ENCODE data around the gene DPP3. TPM values are rescaled to one million over a fixed set of nuclear protein-coding genes. Genes with fewer than 3 reads are reported as not detected.

DPP3 gene
- total RNA-seq, 2 experiments from 2014 or later, result 47.2 to 53.4 TPM

GRCh38 chr11:66467756-66468155, 12.5 kb upstream of the DPP3 start:
- H3K9me2 ChIP-seq (ENCODE audit: insufficient read depth, low read length), result no peaks in the 10 kb centered on the region
- DNase-seq (ENCODE audit: low spot score), result no peak
- no peak for TF ChIP-seq EZH2phosphoT487 (IDR thresholded peaks at IDR 0.05; ENCODE audit: borderline replicate concordance, low read depth, low read length)
- TF ChIP-seq CTCF (conservative IDR thresholded peaks at IDR 0.05; ENCODE audit: low read length), result no peak
- H3K9me3 ChIP-seq (ENCODE audit: low read length), result peaks cover 6% of the 10 kb centered on the region
- intact Hi-C loops (cut with micrococcal nuclease; ENCODE audit: unreplicated experiment), result no loop called here
- peaks cover 1% of the 10 kb centered on the region; the same call in 1 of the 2 replicates for H3K36me3 ChIP-seq (ENCODE audit: insufficient read depth, low read length)
- no peaks in the 10 kb centered on the region for H4K20me1 ChIP-seq (ENCODE audit: insufficient read depth, low read length)
- ChIA-PET POLR2A (interaction anchor here (1.3 kb wide), 1 partner anchor 12 kb away, joined by 4 read pairs; the partner anchor contains the start of gene DPP3), CTCF (ENCODE audit: unreplicated experiment) (interaction anchor here (0.6 kb wide), 1 partner anchor 883 kb away, joined by 3 read pairs; no protein-coding TSS in a partner anchor)
- no peak overlapping the region for H3K27ac ChIP-seq (ENCODE audit: low read depth, low read length, poor library complexity, severe bottlenecking)
- H3K4me2 ChIP-seq (ENCODE audit: low read length), result peak overlapping the region; percentile 90
- H2AFZ ChIP-seq (ENCODE audit: low read length), result no peak overlapping the region
- peak overlapping the region; percentile 69 for H3K4me3 ChIP-seq (ENCODE audit: low read depth, low read length, poor library complexity, severe bottlenecking)
- H3K4me1 ChIP-seq (ENCODE audit: insufficient read depth, low read length, poor library complexity, severe bottlenecking), result peaks cover 27% of the 10 kb centered on the region
- no TSS peak for BruUV-seq (replicated peaks)
- no peaks in the 10 kb centered on the region for H3K79me2 ChIP-seq (ENCODE audit: insufficient read depth, low read depth, low read length)

GRCh38 chr11:66468691-66469090, 11.5 kb upstream of the DPP3 start:
- Histone ChIP-seq H3K27ac (ENCODE audit: low read depth, low read length, poor library complexity, severe bottlenecking) (no peak overlapping the region), H3K4me2 (ENCODE audit: low read length) (no peak overlapping the region), H3K4me1 (ENCODE audit: insufficient read depth, low read length, poor library complexity, severe bottlenecking) (peaks cover 27% of the 10 kb centered on the region), H3K36me3 (ENCODE audit: insufficient read depth, low read length) (no peaks in the 10 kb centered on the region), H2AFZ (ENCODE audit: low read length) (no peak overlapping the region), H3K4me3 (ENCODE audit: low read depth, low read length, poor library complexity, severe bottlenecking) (no peak overlapping the region), H3K9me3 (ENCODE audit: low read length) (no peaks in the 10 kb centered on the region), H4K20me1 (ENCODE audit: insufficient read depth, low read length) (no peaks in the 10 kb centered on the region), H3K9me2 (ENCODE audit: insufficient read depth, low read length) (no peaks in the 10 kb centered on the region), H3K79me2 (ENCODE audit: insufficient read depth, low read depth, low read length) (no peaks in the 10 kb centered on the region)
- DNase-seq (ENCODE audit: low spot score), result no peak
- intact Hi-C loops (cut with micrococcal nuclease; ENCODE audit: unreplicated experiment), result no loop called here
- BruUV-seq (replicated peaks), result no TSS peak
- TF ChIP-seq CTCF (conservative IDR thresholded peaks at IDR 0.05; ENCODE audit: low read length), result no peak
- no peak for TF ChIP-seq EZH2phosphoT487 (IDR thresholded peaks at IDR 0.05; ENCODE audit: borderline replicate concordance, low read depth, low read length)
- ChIA-PET POLR2A (interaction anchor here (1.2 to 1.3 kb wide), 2 partner anchors 10 to 11 kb away, joined by 4 read pairs; partner anchors contain the start of gene DPP3), CTCF (ENCODE audit: unreplicated experiment) (no interaction called here)

- no peak for DNase-seq (ENCODE audit: low spot score)
- CTCF ChIA-PET (ENCODE audit: unreplicated experiment), result no interaction called here
- intact Hi-C loops (cut with micrococcal nuclease; ENCODE audit: unreplicated experiment), result no loop called here
- Histone ChIP-seq H4K20me1 (ENCODE audit: insufficient read depth, low read length) (no peaks in the 10 kb centered on the region), H3K36me3 (ENCODE audit: insufficient read depth, low read length) (no peaks in the 10 kb centered on the region), H2AFZ (ENCODE audit: low read length) (no peak overlapping the region), H3K9me3 (ENCODE audit: low read length) (no peaks in the 10 kb centered on the region), H3K4me2 (ENCODE audit: low read length) (no peak overlapping the region), H3K4me3 (ENCODE audit: low read depth, low read length, poor library complexity, severe bottlenecking) (no peak overlapping the region), H3K9me2 (ENCODE audit: insufficient read depth, low read length) (no peaks in the 10 kb centered on the region), H3K4me1 (ENCODE audit: insufficient read depth, low read length, poor library complexity, severe bottlenecking) (peaks cover 27% of the 10 kb centered on the region), H3K27ac (ENCODE audit: low read depth, low read length, poor library complexity, severe bottlenecking) (no peak overlapping the region), H3K79me2 (ENCODE audit: insufficient read depth, low read depth, low read length) (no peaks in the 10 kb centered on the region)
- no TSS peak for BruUV-seq (replicated peaks)
- TF ChIP-seq CTCF (conservative IDR thresholded peaks at IDR 0.05; ENCODE audit: low read length) (no peak), EZH2phosphoT487 (IDR thresholded peaks at IDR 0.05; ENCODE audit: borderline replicate concordance, low read depth, low read length) (no peak)
- POLR2A ChIA-PET, result interaction anchor here (0.7 to 1.2 kb wide), 2 partner anchors 11 to 886 kb away, joined by 3 to 4 read pairs; no protein-coding TSS in a partner anchor
These were observed 10.8 kb upstream of the DPP3 start for GRCh38 chr11:66469441-66469840.
